HL-60 (cell line): ENCODE measurements around the gene MUTYH.

Experiments used
- CTCF ChIP-seq: IDR thresholded peaks from one replicate; pipeline ENCODE4 v1.5.1; 2011; ENCODE audit warnings: low read length, control low read depth, inconsistent platforms; ENCODE audit not compliant: insufficient read depth
- GABPA ChIP-seq: IDR thresholded peaks from 2 replicates; pipeline ENCODE4 v1.6.1; 2012; ENCODE audit warnings: low read depth
- POLR2AphosphoS5 ChIP-seq: IDR thresholded peaks from 2 replicates; pipeline ENCODE4 v1.6.1; 2012; ENCODE audit warnings: low read depth
- SPI1 ChIP-seq: IDR thresholded peaks from 2 replicates; pipeline ENCODE4 v1.6.1; 2012; ENCODE audit warnings: low read depth, mild to moderate bottlenecking, borderline replicate concordance
- TF ChIP-seq, protein P1 (sequence below): IDR thresholded peaks from 2 replicates; pipeline ENCODE4 v1.6.1; 2012; ENCODE audit warnings: low read depth; ENCODE audit not compliant: insufficient replicate concordance

GRCh38 chr1:45331436-45332345 is 8.5 kb downstream of the MUTYH start:
- TF ChIP-seq CTCF, result no peak
- no peak for TF ChIP-seq POLR2AphosphoS5
- TF ChIP-seq, protein P1, sequence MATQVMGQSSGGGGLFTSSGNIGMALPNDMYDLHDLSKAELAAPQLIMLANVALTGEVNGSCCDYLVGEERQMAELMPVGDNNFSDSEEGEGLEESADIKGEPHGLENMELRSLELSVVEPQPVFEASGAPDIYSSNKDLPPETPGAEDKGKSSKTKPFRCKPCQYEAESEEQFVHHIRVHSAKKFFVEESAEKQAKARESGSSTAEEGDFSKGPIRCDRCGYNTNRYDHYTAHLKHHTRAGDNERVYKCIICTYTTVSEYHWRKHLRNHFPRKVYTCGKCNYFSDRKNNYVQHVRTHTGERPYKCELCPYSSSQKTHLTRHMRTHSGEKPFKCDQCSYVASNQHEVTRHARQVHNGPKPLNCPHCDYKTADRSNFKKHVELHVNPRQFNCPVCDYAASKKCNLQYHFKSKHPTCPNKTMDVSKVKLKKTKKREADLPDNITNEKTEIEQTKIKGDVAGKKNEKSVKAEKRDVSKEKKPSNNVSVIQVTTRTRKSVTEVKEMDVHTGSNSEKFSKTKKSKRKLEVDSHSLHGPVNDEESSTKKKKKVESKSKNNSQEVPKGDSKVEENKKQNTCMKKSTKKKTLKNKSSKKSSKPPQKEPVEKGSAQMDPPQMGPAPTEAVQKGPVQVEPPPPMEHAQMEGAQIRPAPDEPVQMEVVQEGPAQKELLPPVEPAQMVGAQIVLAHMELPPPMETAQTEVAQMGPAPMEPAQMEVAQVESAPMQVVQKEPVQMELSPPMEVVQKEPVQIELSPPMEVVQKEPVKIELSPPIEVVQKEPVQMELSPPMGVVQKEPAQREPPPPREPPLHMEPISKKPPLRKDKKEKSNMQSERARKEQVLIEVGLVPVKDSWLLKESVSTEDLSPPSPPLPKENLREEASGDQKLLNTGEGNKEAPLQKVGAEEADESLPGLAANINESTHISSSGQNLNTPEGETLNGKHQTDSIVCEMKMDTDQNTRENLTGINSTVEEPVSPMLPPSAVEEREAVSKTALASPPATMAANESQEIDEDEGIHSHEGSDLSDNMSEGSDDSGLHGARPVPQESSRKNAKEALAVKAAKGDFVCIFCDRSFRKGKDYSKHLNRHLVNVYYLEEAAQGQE, result no peak
- TF ChIP-seq GABPA, result no peak
- no peak for TF ChIP-seq SPI1
